BE2C (cell line): Measurements from ENCODE around the gene OSM.

Source experiments
- DNase-seq: peaks from one replicate; pipeline ENCODE4 v3.0.0-alpha.2; 2020
- H3K27me3 ChIP-seq: fragments of 250-450 bp; sonication (Bioruptor Pico); 2 replicates; pipeline ENCODE4 v1.5.1; 2020; ENCODE audit warnings: mild to moderate bottlenecking
- H3K36me3 ChIP-seq: fragments of 250-450 bp; sonication (Bioruptor Pico); 2 replicates; pipeline ENCODE4 v1.5.1; 2020; ENCODE audit warnings: mild to moderate bottlenecking
- H3K4me1 ChIP-seq: fragments of 250-450 bp; sonication (Bioruptor Pico); 2 replicates; pipeline ENCODE4 v1.5.1; 2020
- H3K4me3 ChIP-seq: 2 replicates; pipeline ENCODE4 v1.5.1; 2011; ENCODE audit warnings: low read depth, low read length
- H3K9me3 ChIP-seq: fragments of 250-450 bp; sonication (Bioruptor Pico); 2 replicates; pipeline ENCODE4 v1.5.1; 2020
- TF ChIP-seq, protein P1 (sequence below): IDR thresholded peaks from 2 replicates; pipeline ENCODE4 v1.5.1; 2012; ENCODE audit warnings: mild to moderate bottlenecking, low read depth, low read length

OSM gene

DNA sequence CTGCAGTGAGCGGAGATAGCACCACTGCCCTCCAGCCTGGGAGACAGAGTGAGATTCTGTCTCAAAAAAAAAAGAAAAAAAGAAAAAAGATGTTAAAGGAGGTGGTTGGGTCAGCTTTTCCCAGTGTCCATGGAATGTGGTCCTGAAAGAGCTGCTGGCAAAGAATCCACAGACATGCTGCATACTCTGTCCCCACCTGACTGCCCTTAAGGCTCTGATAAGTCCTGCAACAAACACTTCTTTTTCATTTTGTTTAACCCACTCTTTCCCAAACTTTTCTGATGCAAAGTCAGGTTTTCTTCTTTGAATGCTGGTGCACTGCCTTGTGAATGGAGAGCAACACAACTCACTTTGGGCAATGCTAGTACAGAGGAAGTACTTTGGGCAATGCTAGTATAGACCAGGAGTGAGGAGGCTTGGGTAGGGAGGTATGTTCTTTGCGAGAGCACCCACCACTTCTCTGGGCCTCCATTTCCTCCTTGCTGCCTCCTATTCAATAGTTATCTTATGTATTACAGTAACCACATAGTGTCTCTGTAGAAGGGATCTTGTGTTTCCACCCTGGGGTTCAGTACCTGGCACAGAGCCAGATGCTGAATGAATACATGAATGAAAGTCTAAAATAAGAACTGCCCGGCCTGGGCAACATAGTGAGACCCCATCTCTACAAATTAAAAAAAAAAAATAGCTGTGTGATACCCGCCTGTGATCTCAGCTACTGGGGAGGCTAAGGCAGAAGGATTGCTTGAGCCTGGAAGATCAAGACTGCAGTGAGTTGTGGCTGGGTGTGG lies 39.0 kb downstream of the OSM start:
- H3K4me3 ChIP-seq = no peak overlapping the region
- DNase-seq = no peak
- TF ChIP-seq, protein P1, sequence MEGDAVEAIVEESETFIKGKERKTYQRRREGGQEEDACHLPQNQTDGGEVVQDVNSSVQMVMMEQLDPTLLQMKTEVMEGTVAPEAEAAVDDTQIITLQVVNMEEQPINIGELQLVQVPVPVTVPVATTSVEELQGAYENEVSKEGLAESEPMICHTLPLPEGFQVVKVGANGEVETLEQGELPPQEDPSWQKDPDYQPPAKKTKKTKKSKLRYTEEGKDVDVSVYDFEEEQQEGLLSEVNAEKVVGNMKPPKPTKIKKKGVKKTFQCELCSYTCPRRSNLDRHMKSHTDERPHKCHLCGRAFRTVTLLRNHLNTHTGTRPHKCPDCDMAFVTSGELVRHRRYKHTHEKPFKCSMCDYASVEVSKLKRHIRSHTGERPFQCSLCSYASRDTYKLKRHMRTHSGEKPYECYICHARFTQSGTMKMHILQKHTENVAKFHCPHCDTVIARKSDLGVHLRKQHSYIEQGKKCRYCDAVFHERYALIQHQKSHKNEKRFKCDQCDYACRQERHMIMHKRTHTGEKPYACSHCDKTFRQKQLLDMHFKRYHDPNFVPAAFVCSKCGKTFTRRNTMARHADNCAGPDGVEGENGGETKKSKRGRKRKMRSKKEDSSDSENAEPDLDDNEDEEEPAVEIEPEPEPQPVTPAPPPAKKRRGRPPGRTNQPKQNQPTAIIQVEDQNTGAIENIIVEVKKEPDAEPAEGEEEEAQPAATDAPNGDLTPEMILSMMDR = no peak
- H3K9me3 ChIP-seq = no peaks in the 10 kb centered on the region; the same call in 1 of the 2 replicates
- no peaks in the 10 kb centered on the region for H3K36me3 ChIP-seq
- no peaks in the 10 kb centered on the region for H3K27me3 ChIP-seq
- no peaks in the 10 kb centered on the region for H3K4me1 ChIP-seq

DNA sequence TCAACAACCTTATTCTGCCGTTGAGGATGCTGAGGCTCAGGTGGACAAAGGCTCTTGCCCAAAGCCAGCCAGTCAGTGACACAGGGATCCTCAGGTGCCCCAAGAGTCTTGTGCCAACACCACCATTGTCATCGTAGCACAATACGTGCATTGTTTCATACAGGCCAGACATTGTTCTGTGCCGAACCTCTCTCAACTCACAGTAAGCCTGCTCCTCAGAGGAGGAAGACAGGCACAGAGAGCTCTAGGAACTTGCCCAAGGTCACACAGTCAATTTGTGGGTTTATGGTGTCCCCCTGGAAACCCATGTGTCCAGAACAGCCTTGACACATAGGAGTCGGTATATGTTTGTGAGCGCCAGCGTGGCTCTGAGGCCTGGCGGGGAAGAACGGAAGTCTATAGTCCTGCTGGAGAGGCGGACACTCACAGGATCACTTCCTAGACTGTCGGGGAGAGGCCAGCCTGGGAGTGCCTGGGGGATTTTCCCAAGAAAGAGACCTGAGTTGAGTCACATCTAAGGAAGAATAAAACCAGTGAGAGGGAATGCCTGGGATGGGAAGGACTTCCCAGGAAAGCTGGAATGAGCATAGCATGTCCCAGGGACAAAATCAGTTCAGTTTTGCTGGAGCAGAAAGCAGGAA lies 40.3 kb downstream of the OSM start:
- H3K36me3 ChIP-seq = no peaks in the 10 kb centered on the region
- H3K4me3 ChIP-seq = no peak overlapping the region
- TF ChIP-seq, protein P1 = no peak
- H3K9me3 ChIP-seq = no peaks in the 10 kb centered on the region; the same call in 1 of the 2 replicates
- no peaks in the 10 kb centered on the region for H3K4me1 ChIP-seq
- no peak for DNase-seq
- no peaks in the 10 kb centered on the region for H3K27me3 ChIP-seq

DNA sequence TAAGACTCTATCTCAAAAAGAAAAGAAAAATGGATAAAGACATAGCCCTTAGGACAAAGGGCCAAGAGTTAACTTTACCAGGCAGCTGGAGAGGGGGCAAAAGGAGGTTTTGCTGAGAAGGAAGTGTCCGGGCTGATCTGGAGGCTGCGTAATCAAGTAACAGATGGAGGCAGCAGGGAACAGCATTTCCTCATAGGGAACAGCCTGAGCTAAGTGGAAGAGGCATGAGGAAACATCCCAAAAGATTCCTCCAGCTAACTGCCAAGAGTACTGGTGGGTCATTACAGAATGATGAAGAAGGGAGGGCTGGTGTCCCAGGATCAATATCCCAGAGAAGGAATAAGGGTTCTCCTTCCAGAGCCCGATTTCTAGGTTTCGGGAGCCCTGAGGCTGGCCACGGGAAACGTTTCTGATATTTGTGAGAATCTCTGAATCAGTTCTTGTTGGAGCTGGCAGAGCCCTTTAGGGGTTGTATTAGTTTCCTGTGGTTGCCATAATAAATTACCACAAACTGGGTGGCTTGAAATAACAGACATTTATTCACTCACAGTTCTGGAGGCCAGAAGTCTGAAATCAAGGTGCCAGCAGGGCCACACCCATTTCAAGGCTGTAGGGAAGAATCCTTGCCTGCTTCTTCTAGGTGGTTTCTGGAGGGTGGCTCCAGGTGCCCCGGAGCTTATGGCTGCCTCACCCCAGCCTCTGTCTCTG lies 41.3 kb downstream of the OSM start:
- H3K27me3 ChIP-seq = no peaks in the 10 kb centered on the region; the same call in 1 of the 2 replicates
- DNase-seq = no peak
- TF ChIP-seq, protein P1 = no peak
- H3K4me3 ChIP-seq = no peak overlapping the region
- no peaks in the 10 kb centered on the region; the same call in 1 of the 2 replicates for H3K9me3 ChIP-seq
- H3K36me3 ChIP-seq = no peaks in the 10 kb centered on the region
- no peaks in the 10 kb centered on the region for H3K4me1 ChIP-seq

DNA sequence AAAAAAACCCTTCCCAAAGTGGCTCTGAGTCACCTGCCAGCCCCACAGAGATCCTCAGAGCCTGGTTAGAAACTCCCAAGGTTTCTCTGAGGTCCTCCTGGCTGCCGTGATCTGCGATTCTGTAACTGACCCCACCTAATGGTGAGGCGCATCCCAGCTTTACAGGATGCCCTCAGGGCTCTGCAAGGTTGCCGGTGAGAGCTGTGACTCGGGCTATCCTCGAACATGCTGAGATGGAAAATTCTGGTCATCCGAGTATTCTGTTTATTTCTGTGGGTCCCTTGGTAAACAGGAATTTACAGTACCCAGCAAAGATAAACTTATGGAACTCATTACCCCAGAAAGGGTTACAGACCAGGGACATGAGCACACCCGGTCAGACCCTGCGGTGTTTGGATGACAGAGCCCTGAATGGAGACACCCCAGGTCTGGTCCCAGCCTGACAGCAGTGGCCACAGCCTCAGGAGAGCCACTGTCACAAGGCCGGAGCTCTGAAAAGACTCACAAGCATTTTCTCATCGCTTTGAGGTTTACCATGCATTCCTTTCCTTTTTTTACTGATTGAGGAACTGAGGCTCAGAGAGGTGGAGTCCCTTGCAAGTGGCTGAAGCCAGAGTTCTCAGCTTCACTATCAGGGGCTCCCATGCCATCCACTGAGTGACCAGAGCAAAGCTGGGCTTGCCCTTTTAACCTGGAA lies 42.3 kb downstream of the OSM start:
- DNase-seq = no peak
- Histone ChIP-seq H3K36me3 (no peaks in the 10 kb centered on the region), H3K9me3 (no peaks in the 10 kb centered on the region; the same call in 1 of the 2 replicates), H3K4me3 (no peak overlapping the region), H3K4me1 (no peaks in the 10 kb centered on the region), H3K27me3 (no peaks in the 10 kb centered on the region; the same call in 1 of the 2 replicates)
- TF ChIP-seq, protein P1 = peak; percentile 17; the same call in 1 of the 2 replicates

DNA sequence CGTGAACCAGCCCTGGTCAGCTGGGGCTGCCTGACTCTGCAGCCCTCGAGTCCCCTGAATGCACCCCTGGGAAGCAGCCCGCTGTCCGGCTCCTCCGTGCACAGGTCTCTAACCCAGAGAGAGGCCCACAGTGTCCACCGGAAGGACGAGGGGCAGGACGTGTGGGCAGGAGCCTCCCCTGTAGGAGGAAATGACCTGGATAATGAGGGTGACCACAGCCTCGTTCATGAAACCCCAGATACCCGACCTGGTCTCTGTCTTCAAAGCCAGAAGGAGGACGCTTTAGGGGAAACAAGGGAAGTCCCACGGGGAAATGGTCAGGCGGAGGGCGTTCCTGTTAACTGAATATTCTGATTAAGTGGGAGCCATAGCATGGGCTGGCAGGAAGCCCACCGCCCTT lies 43.3 kb downstream of the OSM start:
- H3K27me3 ChIP-seq = no peaks in the 10 kb centered on the region; the same call in 1 of the 2 replicates
- TF ChIP-seq, protein P1 = no peak
- no peaks in the 10 kb centered on the region for H3K36me3 ChIP-seq
- no peak for DNase-seq
- no peaks in the 10 kb centered on the region for H3K4me1 ChIP-seq
- no peak overlapping the region for H3K4me3 ChIP-seq
- H3K9me3 ChIP-seq = no peaks in the 10 kb centered on the region; the same call in 1 of the 2 replicates
